IMR-90 (cell line): ENCODE measurements around the gene TSHZ3. TPM values are rescaled to one million over a fixed set of nuclear protein-coding genes. Genes with fewer than 3 reads are reported as not detected.

Source experiments
- ATAC-seq: fragments of 200-7000 bp; cut with Tn5 transposase; 2 replicates; pipeline ENCODE4 v1.9.1; 2020; ENCODE audit warnings: low read depth, mild to moderate bottlenecking, moderate library complexity
- BruUV-seq: library from RNA; stranded (reverse); fragments of 400-500 nt; replicated peaks from 2 replicates; lab custom pipeline; 2021; lab: Mats Ljungman, UMichigan
- CTCF ChIA-PET: fragments of 300-600 bp; formaldehyde crosslinking; extraction: SDS; loops from one replicate; lab custom pipeline; 2021; ENCODE audit warnings: antibody characterized with exemption; lab: Yijun Ruan, JAX
- POLR2A ChIA-PET: fragments of 300-600 bp; sonication (Branson Sonifier 250); formaldehyde crosslinking; loops from one replicate; lab custom pipeline; 2022; ENCODE audit warnings: antibody characterized with exemption; ENCODE audit not compliant: unreplicated experiment; lab: Charles Lee
- DNase-seq: peaks from one replicate; pipeline ENCODE4 v3.0.0; 2013
- H2AFZ ChIP-seq: replicated peaks from 2 replicates; pipeline ENCODE3; 2013; ENCODE audit warnings: low read length, mild to moderate bottlenecking; ENCODE audit not compliant: poor library complexity
- H2AK5ac ChIP-seq: 2 replicates; pipeline ENCODE4 v1.6.1; 2013; ENCODE audit warnings: low read depth, low read length, inconsistent platforms
- H2AK9ac ChIP-seq: replicated peaks from 2 replicates; pipeline ENCODE3; 2013; ENCODE audit warnings: mild to moderate bottlenecking, low read depth, low read length, moderate library complexity; ENCODE audit not compliant: poor library complexity
- H2BK120ac ChIP-seq: 2 replicates; pipeline ENCODE4 v1.6.1; 2013; ENCODE audit warnings: low read depth, low read length, inconsistent platforms
- H2BK15ac ChIP-seq: 3 replicates; pipeline ENCODE4 v1.6.1; 2013; ENCODE audit warnings: low read depth, low read length, inconsistent platforms
- H2BK20ac ChIP-seq: 2 replicates; pipeline ENCODE4 v1.6.1; 2013; ENCODE audit warnings: low read depth, mild to moderate bottlenecking, inconsistent platforms, low read length, moderate library complexity
- H2BK5ac ChIP-seq: 2 replicates; pipeline ENCODE4 v1.6.1; 2013; ENCODE audit warnings: mild to moderate bottlenecking, low read depth, low read length, inconsistent platforms; ENCODE audit not compliant: poor library complexity, severe bottlenecking
- H3K14ac ChIP-seq: replicated peaks from 2 replicates; pipeline ENCODE4 v1.6.1; 2013; ENCODE audit warnings: low read depth, low read length, inconsistent platforms
- H3K18ac ChIP-seq: 2 replicates; pipeline ENCODE4 v1.6.1; 2013; ENCODE audit warnings: low read depth, low read length, control low read depth
- H3K23ac ChIP-seq: 2 replicates; pipeline ENCODE4 v1.6.1; 2013; ENCODE audit warnings: low read depth, low read length, inconsistent platforms
- H3K27ac ChIP-seq: 2 replicates; pipeline ENCODE4 v1.5.1; 2013; ENCODE audit warnings: mild to moderate bottlenecking, control low read depth, low read length; ENCODE audit not compliant: insufficient read depth
- H3K27me3 ChIP-seq: 2 replicates; pipeline ENCODE4 v1.6.1; 2013; ENCODE audit warnings: low read length; ENCODE audit not compliant: control insufficient read depth, insufficient read depth
- H3K36me3 ChIP-seq: 2 replicates; pipeline ENCODE4 v1.6.1; 2013; ENCODE audit warnings: low read length, mixed read lengths; ENCODE audit not compliant: control insufficient read depth, insufficient read depth
- H3K4ac ChIP-seq: 2 replicates; pipeline ENCODE4 v1.6.1; 2013; ENCODE audit warnings: low read depth, low read length, inconsistent platforms
- H3K4me1 ChIP-seq: 2 replicates; pipeline ENCODE4 v1.6.1; 2013; ENCODE audit warnings: low read length, mixed read lengths; ENCODE audit not compliant: control insufficient read depth, insufficient read depth
- H3K4me2 ChIP-seq: 2 replicates; pipeline ENCODE4 v1.6.1; 2013; ENCODE audit warnings: low read depth, mild to moderate bottlenecking, control low read depth, low read length, moderate library complexity
- H3K4me3 ChIP-seq: 2 replicates; pipeline ENCODE4 v1.5.1; 2013; ENCODE audit warnings: low read depth, mild to moderate bottlenecking, control low read depth, low read length, moderate library complexity; ENCODE audit not compliant: insufficient read depth
- H3K56ac ChIP-seq: 2 replicates; pipeline ENCODE4 v1.6.1; 2013; ENCODE audit warnings: low read length, inconsistent platforms; ENCODE audit not compliant: insufficient read depth; ENCODE audit errors: extremely low read depth
- H3K79me1 ChIP-seq, 2 experiments: 2 replicates each; pipeline ENCODE4 v1.6.1; 2013; ENCODE audit warnings: low read length in 2 of 2, inconsistent platforms in 1 of 2, low read depth in 1 of 2
- H3K9ac ChIP-seq: 2 replicates; pipeline ENCODE4 v1.6.1; 2013; ENCODE audit warnings: low read depth, low read length, control low read depth
- H3K9me1 ChIP-seq: 2 replicates; pipeline ENCODE4 v1.6.1; 2013; ENCODE audit warnings: low read length, inconsistent platforms; ENCODE audit not compliant: insufficient read depth
- H3K9me3 ChIP-seq: 2 replicates; pipeline ENCODE4 v1.6.1; 2013; ENCODE audit warnings: low read length; ENCODE audit not compliant: control insufficient read depth, insufficient read depth
- H4K20me1 ChIP-seq: 2 replicates; pipeline ENCODE4 v1.6.1; 2013; ENCODE audit warnings: low read length, inconsistent platforms; ENCODE audit not compliant: insufficient read depth
- H4K5ac ChIP-seq: 2 replicates; pipeline ENCODE4 v1.6.1; 2013; ENCODE audit warnings: mild to moderate bottlenecking, low read depth, low read length, control low read depth
- H4K8ac ChIP-seq, 2 experiments: 2 replicates each; pipeline ENCODE4 v1.6.1; 2013; ENCODE audit warnings: low read depth in 2 of 2, low read length in 2 of 2, control low read depth in 1 of 2, inconsistent platforms in 1 of 2
- H4K91ac ChIP-seq: 2 replicates; pipeline ENCODE4 v1.6.1; 2013; ENCODE audit warnings: low read depth, low read length, inconsistent platforms; ENCODE audit not compliant: insufficient read depth
- BHLHE40 ChIP-seq: fragments of 150-350 bp; IDR thresholded peaks from 2 replicates; pipeline ENCODE4 v1.6.1; 2016; ENCODE audit warnings: mild to moderate bottlenecking, low read depth, low read length
- NFE2L2 ChIP-seq: fragments of 150-350 bp; IDR thresholded peaks from 2 replicates; pipeline ENCODE4 v1.6.1; 2016; ENCODE audit warnings: low read depth, mild to moderate bottlenecking, low read length
- WGBS, 2 experiments: methylation state at CpG; one replicate each; pipeline versions ENCODE4 v1.1.5 to v1.1.7; 2013; ENCODE audit warnings: missing lambda C conversion rate in 2 of 2; ENCODE audit not compliant: insufficient read length in 1 of 2; ENCODE audit errors: extremely low coverage in 2 of 2; 5-methylcytosine and 5-hydroxymethylcytosine counted together
- dilution Hi-C: fragments of 300-500 bp; cut with HindIII; formaldehyde crosslinking; loops from one replicate; pipeline ENCODE4 v1.14.3; 2018; ENCODE audit warnings: low sequenced_read_pairs; ENCODE audit not compliant: unreplicated experiment
- in situ Hi-C: fragments of 300-500 bp; cut with MboI; formaldehyde crosslinking; loops from 3 replicates; pipeline ENCODE4 v1.14.3; 2019; ENCODE audit warnings: low sequenced_read_pairs, inconsistent platforms, mixed read lengths
- intact Hi-C: fragments of 100-400 bp; cut with micrococcal nuclease; formaldehyde crosslinking; loops from 2 replicates; pipeline ENCODE4 v1.10.0; 2022
- polyA plus RNA-seq, 3 experiments: library from polyadenylated mRNA; depleted of rRNA; stranded (reverse); fragments of >200 nt; gene quantifications; 2 replicates each; pipeline ENCODE4 v1.2.3, GENCODE V29; 2012; ENCODE audit warnings: low replicate concordance in 1 of 3
- total RNA-seq: library from RNA; depleted of rRNA; stranded (reverse); fragments of >200 nt; gene quantifications from 2 replicates; pipeline ENCODE4 v1.2.3, GENCODE V29; 2012

The TSHZ3 gene
- total and polyA plus RNA-seq, 2 of the 4 experiments (the other 2 are of a cell fraction): 8.1 to 13.0 TPM

GRCh38 chr19:31285744-31286143, 63.5 kb downstream of the TSHZ3 start:
- H2BK20ac ChIP-seq: peak overlapping the region; percentile 30; the same call in 1 of the 2 replicates
- in situ Hi-C loops: no loop called here
- peak overlapping the region; percentile 80 for H3K4ac ChIP-seq
- peak overlapping the region; percentile 10; the same call in 1 of the 2 replicates for H3K27ac ChIP-seq
- H3K14ac ChIP-seq: peak overlapping the region; percentile 89
- peak overlapping the region in 1 of 2 experiments; percentile 44; a peak in 2 of 4 replicates for H4K8ac ChIP-seq
- intact Hi-C loops: no loop called here
- DNase-seq (peak; percentile 64), ATAC-seq (peak; percentile 69)
- H2BK120ac ChIP-seq: peak overlapping the region; percentile 40; the same call in 1 of the 2 replicates
- H3K79me1 ChIP-seq: peaks cover 82 to 100% of the 10 kb centered on the region in 2 experiments
- peak overlapping the region; percentile 64 for H2AK5ac ChIP-seq
- peak overlapping the region; percentile 71 for H4K91ac ChIP-seq
- H3K4me1 ChIP-seq: peaks cover 12% of the 10 kb centered on the region
- H3K18ac ChIP-seq: no peak overlapping the region
- no peak overlapping the region for H3K9ac ChIP-seq
- dilution Hi-C loops: no loop called here
- TF ChIP-seq BHLHE40: no peak
- TF ChIP-seq NFE2L2: peak; percentile 40; the same call in 1 of the 2 replicates
- no TSS peak for BruUV-seq
- H2AK9ac ChIP-seq: peak overlapping the region; percentile 83
- H3K56ac ChIP-seq: no peak overlapping the region
- no peak overlapping the region for H2BK5ac ChIP-seq
- ChIA-PET POLR2A (interaction anchor here (0.7 kb wide), 1 partner anchor 13 kb away, joined by 13 read pairs; no protein-coding TSS in a partner anchor), CTCF (interaction anchor here (0.6 to 0.7 kb wide), 3 partner anchors 17 to 1240 kb away, joined by 4 to 6 read pairs (median 5); no protein-coding TSS in a partner anchor)
- H2AFZ ChIP-seq: peak overlapping the region; percentile 15
- H4K20me1 ChIP-seq: peaks cover 80% of the 10 kb centered on the region
- peaks cover 9% of the 10 kb centered on the region; the same call in 1 of the 2 replicates for H3K36me3 ChIP-seq
- peaks cover 42% of the 10 kb centered on the region for H3K9me1 ChIP-seq
- no peaks in the 10 kb centered on the region for H3K27me3 ChIP-seq
- peak overlapping the region; percentile 44 for H3K4me2 ChIP-seq
- H4K5ac ChIP-seq: no peak overlapping the region
- H3K23ac ChIP-seq: peak overlapping the region; percentile 14; the same call in 1 of the 2 replicates
- no peaks in the 10 kb centered on the region for H3K9me3 ChIP-seq
- H2BK15ac ChIP-seq: no peak overlapping the region
- no peak overlapping the region for H3K4me3 ChIP-seq
- WGBS, 2 experiments: no CpG with 5 or more reads among the region's 5 CpGs
